ENCODE data around the gene CLCN7. TPM values are rescaled to one million over a fixed set of nuclear protein-coding genes. Genes with fewer than 3 reads are reported as not detected.

The CLCN7 gene
- total and polyA plus RNA-seq, 4 donors, result 61.1 to 119 (median 88.0) TPM

DNA sequence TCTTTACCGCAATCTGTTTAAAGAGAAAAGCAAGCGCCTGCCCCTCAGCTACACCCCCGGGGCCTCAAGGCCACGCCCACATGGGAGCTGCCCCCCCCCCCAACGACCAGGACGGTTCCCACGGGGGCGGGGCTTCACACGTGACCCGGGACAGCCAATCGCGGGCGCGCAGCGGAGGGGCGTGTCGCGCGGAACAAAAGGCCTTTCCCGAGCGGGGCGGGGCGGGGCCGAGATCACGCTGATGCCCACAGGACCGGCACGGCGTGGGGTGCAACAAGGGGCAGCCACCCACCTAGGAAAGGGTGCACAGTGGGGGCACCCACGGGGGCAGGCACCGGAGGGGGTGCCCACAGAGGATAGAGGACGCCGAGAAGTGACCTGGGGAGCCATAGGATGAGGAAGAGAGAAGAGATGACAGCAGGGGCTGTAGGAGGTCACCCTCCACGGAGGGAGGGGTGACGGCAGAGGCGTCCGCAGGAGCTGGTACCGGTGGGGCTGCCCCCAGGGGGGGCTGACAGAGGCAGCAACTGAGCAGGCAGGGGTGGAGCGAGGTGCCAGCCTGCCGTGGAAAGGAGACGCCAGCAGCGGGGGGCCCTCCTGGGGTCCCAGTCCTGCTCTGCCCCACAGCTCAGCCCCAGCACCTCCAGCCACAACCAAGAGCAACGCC, 66.5 kb downstream of the CLCN7 start:
- 5% methylated on average over 41 to 42 of the region's 42 CpGs for WGBS, 2 donors
- TF ChIP-seq, protein P1, sequence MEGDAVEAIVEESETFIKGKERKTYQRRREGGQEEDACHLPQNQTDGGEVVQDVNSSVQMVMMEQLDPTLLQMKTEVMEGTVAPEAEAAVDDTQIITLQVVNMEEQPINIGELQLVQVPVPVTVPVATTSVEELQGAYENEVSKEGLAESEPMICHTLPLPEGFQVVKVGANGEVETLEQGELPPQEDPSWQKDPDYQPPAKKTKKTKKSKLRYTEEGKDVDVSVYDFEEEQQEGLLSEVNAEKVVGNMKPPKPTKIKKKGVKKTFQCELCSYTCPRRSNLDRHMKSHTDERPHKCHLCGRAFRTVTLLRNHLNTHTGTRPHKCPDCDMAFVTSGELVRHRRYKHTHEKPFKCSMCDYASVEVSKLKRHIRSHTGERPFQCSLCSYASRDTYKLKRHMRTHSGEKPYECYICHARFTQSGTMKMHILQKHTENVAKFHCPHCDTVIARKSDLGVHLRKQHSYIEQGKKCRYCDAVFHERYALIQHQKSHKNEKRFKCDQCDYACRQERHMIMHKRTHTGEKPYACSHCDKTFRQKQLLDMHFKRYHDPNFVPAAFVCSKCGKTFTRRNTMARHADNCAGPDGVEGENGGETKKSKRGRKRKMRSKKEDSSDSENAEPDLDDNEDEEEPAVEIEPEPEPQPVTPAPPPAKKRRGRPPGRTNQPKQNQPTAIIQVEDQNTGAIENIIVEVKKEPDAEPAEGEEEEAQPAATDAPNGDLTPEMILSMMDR (IDR thresholded peaks at IDR 0.05; ENCODE audit: control extremely low read depth, extremely low read depth), result no peak
- Histone ChIP-seq H3K27me3 (ENCODE audit: control insufficient read depth in 3 of 3, insufficient read depth in 3 of 3, low read length in 2 of 3) (no peaks in the 10 kb centered on the region), H3K4me3 (no peak overlapping the region), H3K9me3 (ENCODE audit: control insufficient read depth in 4 of 4, insufficient read depth in 3 of 4, low read length in 3 of 4) (no peaks in the 10 kb centered on the region), H3K9ac (ENCODE audit: insufficient read depth in 1 of 2, low read length in 2 of 2) (no peak overlapping the region), H3K36me3 (ENCODE audit: control insufficient read depth in 4 of 4, insufficient read depth in 4 of 4, low read length in 4 of 4) (peaks cover 0 to 19% (median 9%) of the 10 kb centered on the region in 4 donors), H3K27ac (ENCODE audit: low read depth in 1 of 2, low read length in 1 of 2) (peak overlapping the region; percentile 17 to 21), H3K4me1 (ENCODE audit: control insufficient read depth in 5 of 5, insufficient read depth in 5 of 5, low read length in 5 of 5) (peaks cover 0 to 9% (median 2%) of the 10 kb centered on the region in 5 donors)
- ATAC-seq (ENCODE audit: insufficient read depth, low FRiP score) (peak; percentile 92), DNase-seq (peak; percentile 93 to 95 (median 94))

- no peak for ATAC-seq (ENCODE audit: insufficient read depth, low FRiP score)
- peak in 1 of 3 donors; percentile 20 for DNase-seq
- H3K9me3 ChIP-seq (ENCODE audit: control insufficient read depth in 4 of 4, insufficient read depth in 3 of 4, low read length in 3 of 4), result no peaks in the 10 kb centered on the region
- no peak overlapping the region for H3K9ac ChIP-seq (ENCODE audit: insufficient read depth in 1 of 2, low read length in 2 of 2)
- TF ChIP-seq, protein P1 (IDR thresholded peaks at IDR 0.05; ENCODE audit: control extremely low read depth, extremely low read depth), result no peak
- peaks cover 0 to 9% (median 0%) of the 10 kb centered on the region in 5 donors for H3K4me1 ChIP-seq (ENCODE audit: control insufficient read depth in 5 of 5, insufficient read depth in 5 of 5, low read length in 5 of 5)
- 36 to 42% methylated on average over 11 of the region's 11 CpGs for WGBS, 2 donors
- no peak overlapping the region for H3K4me3 ChIP-seq
- peak overlapping the region in 1 of 2 donors; percentile 41 for H3K27ac ChIP-seq (ENCODE audit: low read depth in 1 of 2, low read length in 1 of 2)
- no peaks in the 10 kb centered on the region for H3K27me3 ChIP-seq (ENCODE audit: control insufficient read depth in 3 of 3, insufficient read depth in 3 of 3, low read length in 2 of 3)
- H3K36me3 ChIP-seq (ENCODE audit: control insufficient read depth in 4 of 4, insufficient read depth in 4 of 4, low read length in 4 of 4), result peaks cover 0 to 18% (median 11%) of the 10 kb centered on the region in 4 donors
Observed at GRCh38 chr16:1407753-1408152, 67.1 kb downstream of the CLCN7 start.

DNA sequence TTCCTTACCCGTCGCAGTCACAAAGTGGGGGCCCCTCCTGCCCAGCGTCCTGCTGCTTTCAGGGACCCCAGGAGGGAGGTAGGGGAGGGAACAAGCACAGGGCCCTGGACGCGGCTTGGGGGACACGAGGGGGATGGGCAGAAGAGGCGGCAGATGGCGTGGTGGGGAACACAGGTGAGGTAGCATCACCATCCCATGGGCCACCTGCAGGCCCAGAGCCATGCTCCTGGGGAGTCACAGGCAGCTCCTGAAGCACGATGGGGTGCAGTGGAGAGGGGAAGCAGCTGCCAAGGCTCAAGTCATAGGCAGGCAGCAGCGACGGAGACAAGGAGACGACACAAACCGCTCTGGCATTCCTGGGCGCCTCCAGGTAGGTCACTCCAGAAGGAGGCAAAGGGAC, 71.1 kb downstream of the CLCN7 start:
- ATAC-seq (ENCODE audit: insufficient read depth, low FRiP score), result no peak
- TF ChIP-seq, protein P1 (IDR thresholded peaks at IDR 0.05; ENCODE audit: control extremely low read depth, extremely low read depth), result no peak

More for the DNA sequence above, 71.1 kb downstream of the CLCN7 start:
- no peak overlapping the region for H3K27ac ChIP-seq (ENCODE audit: low read depth in 1 of 2, low read length in 1 of 2)
- no peaks in the 10 kb centered on the region for H3K27me3 ChIP-seq (ENCODE audit: control insufficient read depth in 3 of 3, insufficient read depth in 3 of 3, low read length in 2 of 3)
- H3K4me1 ChIP-seq (ENCODE audit: control insufficient read depth in 5 of 5, insufficient read depth in 5 of 5, low read length in 5 of 5), result peaks cover 0 to 9% (median 0%) of the 10 kb centered on the region in 5 donors
- no peak overlapping the region for H3K4me3 ChIP-seq
- H3K9me3 ChIP-seq (ENCODE audit: control insufficient read depth in 4 of 4, insufficient read depth in 3 of 4, low read length in 3 of 4), result no peaks in the 10 kb centered on the region
- DNase-seq, result no peak
- no peak overlapping the region for H3K9ac ChIP-seq (ENCODE audit: insufficient read depth in 1 of 2, low read length in 2 of 2)
- 91 to 97% methylated on average over 14 of the region's 14 CpGs for WGBS, 2 donors
- H3K36me3 ChIP-seq (ENCODE audit: control insufficient read depth in 4 of 4, insufficient read depth in 4 of 4, low read length in 4 of 4), result peaks cover 0 to 42% (median 18%) of the 10 kb centered on the region in 4 donors

All from lung (tissue), 12 donors.